ENCODE measurements around the gene ABCB6.

ABCB6 gene

DNA sequence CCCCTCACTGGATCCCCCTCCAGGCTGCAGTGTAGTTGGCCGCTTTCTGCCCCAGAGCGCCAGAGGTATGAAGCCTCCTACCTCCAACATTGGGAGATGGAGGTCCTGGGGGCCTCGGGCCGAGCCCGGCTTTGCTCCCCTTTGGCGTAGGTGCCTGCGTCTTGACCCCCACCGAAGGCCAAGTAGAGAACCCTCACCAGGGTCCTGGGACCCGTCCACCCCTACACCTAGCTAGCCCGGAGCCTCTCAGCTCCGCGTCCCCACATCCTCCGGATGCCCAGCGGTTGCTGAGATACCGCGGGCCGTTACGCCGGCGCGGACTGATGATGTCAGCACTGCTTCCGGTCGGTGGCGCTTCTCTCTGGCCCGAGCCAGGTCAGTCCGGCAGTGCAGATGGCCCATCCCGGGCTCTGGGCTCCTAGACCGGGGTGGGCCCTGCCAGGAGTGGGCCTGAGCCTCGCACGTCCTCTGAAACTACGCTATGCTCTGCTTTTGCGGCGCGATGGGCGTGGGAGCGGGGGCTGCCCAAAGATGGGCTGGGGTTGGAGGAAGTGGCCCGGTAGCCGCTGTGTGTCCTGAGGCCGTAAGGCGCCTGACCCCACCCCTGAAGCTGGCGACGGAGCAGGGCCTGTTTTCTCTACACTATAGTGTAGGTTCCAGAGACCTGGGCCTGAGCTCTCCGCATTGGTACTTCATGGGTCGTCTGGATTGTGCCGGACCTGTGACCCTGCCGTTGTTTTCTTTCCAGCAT, 26.6 kb upstream of the ABCB6 start, which contains the start of the genes GLB1L and STK16:
Gene GLB1L, minus strand, starts transcription at position 297 of the 751 bp plus-strand sequence. CDS start 1,871 bp downstream, outside the sequence.
Gene STK16, plus strand, starts transcription at position 332 of the 751 bp plus-strand sequence. CDS start 521 bp downstream, outside the sequence.
- peak; percentile 54 for DNase-seq

DNA sequence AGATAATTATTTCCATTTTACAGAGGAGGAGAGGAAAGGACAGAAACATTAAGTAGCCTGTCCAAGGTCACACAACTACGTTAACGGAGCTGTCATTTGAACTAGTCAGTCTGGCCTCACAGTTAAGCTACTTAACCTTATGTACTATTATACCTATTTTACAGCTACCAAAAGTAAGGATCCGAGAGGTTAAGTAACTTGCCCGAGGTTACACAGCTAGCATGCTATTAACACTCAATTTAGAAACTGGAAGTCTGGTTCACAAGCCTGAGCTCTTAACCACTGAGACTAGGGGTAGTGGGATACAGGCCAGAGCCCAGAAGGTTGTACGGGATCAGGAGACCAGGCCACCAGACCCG, 26.0 kb upstream of the ABCB6 start:
- DNase-seq, result no peak

DNA sequence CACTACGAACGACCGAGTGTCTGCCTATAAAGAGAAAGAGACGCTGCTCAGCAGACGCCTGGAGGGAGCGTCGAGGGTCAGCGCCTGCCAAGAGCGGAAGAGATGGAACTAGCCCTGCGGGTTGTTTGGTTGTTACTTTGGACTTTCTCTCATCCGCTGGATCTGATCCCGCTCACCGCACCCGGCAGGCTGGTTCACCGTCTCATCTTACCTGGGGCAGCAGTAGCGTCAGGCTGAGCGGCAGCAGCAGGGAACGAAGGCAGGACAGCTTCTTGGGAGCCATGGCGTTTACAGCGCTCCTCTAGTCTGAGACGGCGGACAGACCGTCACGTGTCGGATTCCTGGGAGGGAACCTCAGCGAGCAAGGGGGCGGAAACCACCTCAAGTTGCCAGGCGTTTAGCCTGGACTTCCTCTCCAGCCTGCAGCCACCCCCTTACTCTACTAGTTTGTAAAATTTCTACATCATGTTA, 24.6 kb upstream of the ABCB6 start:
- DNase-seq, result no peak

DNA sequence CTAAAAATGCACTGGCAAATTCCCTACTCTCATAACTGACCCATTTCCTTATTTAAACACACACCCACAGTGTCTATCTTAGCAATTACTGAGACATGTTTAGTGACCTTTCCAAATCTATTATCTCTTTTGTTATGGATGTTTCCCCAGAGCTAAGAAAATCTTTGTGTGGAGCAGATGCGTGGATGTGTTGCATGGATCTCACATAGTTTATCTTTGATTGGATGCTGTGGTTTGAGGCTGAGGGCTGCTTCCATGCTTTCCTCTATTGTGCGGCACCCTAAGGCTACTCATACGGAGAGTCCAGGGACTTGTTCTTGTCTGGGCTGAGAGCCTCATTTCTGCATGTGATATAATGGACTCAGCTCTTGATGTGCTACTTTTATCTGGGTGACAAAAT, 15.6 kb upstream of the ABCB6 start:
- DNase-seq, result no peak

DNA sequence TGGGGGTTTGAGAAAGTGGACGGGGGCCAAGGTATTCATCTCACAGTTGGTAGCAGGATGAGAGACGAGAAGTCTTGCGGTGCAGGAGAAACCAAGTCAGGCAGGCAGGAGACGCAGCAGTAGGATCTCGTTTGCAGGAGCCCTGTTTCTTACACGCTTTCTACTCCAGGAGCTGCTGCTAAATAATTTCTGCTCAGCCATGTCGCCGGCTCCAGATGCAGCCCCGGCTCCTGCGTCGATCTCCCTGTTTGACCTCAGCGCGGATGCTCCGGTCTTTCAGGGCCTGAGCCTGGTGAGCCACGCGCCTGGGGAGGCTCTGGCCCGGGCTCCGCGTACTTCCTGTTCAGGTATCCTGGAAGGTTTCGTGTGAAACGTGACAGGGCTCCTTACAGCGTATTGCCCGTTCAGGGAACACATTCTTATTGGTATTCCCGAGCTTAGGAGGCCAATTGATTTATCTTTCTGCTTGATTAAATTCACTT, 11.3 kb upstream of the ABCB6 start:
- DNase-seq, result no peak

DNA sequence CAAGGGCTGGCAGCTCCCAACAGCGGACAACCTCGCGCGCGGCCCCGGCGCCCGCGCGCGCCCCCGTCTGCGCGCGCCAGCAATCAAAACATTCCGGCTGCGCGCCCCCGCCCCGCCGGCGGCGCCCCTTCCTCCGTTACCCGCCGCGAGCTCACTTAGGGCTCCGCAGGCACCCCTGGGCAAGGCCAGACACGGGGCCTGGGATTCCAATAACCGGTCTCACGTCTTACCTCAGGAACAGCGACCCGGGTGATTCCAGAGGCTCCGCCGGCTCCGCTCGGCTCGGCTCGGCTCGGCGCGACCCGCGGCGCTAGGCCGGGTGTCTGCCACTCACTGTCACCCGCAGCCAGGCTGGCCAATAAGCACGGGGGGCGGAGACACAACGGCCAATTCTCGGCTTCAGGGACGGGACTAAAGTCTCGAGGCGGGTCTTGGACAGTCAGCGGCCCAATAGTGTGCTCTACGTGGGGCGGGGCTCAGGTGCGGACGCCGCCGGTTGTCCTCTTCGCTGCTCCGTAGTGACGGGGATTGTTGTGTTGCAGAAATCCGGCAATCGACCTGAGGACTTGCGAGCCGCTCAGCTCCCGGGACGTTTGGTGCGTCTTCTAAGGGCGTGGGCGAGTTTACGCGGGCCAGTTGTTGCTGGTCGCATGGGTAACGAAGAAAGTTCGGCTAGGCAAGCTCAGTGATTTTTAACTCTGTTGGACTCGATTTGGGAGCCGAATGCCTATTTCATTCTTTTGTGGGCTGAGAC, 10.7 kb upstream of the ABCB6 start, which contains the start of the genes ANKZF1 and ATG9A:
Gene ANKZF1, plus strand, starts transcription at position 502 of the 754 bp plus-strand sequence. CDS start 452 bp downstream, outside the sequence.
Gene ATG9A, minus strand, starts transcription at position 332 of the 754 bp plus-strand sequence. CDS start 1,612 bp downstream, outside the sequence.
- DNase-seq, result peak; percentile 95

DNA sequence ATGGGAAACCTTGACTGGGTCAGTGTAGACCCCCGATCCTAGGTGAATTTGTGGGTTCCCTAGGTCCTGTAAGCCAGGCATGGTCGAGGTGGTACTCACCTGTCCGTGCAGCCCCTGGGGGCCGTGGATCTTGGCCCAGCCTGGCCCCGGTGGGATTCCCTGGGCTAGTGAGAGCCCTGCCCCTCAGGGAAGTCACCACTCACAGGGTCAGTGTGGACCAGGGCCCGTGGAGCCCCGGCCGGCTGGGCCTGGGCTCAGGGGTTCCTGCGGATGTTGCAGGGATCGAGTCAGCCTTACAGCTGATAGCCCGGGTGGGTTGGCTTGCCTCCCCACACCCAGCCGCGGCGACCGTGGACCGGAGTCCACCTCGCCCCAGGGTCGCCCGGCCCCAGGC, 10.2 kb upstream of the ABCB6 start:
- no peak for DNase-seq

DNA sequence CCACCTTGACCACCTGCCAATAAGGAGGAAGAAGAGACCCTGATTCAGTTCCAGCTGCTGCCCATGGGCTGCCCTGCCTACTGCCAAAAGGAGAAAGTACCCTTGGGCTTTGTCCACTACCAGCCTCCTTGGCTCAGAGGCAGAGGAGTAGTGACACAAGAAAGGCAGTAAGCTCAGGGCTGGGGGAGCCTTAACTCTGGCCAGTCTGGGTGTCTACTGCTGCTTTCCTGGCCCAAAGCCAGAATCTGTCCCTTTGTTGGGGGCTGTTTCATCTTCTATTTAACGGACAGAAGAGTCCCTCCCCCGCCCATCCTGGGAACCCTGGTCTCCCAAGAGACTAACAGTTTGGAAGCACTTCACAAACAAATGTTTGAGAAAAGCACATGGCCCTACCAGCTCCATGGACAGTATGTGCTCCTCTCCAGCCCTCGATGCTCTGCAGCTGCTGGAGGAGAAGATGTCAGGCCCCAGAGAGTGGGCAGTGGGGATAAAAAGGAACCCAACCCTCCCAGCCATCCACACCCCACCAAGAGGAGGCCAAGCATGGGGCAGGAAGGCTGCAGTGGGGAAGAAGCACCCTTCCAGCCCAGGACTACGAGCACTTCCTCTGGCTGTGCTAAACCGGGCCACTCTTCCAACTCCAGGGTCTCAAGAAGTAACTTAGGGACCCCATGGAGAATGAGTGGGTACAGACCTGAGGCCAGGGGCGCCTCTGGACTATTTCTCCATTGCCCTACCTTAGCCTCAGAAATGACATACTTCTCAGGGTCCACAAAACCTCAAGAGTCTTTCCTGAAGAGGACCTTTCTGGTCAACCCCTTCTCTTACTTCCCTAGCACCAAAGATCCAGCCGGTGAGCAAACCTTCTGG, 9.5 kb upstream of the ABCB6 start:
- DNase-seq, result no peak

DNA sequence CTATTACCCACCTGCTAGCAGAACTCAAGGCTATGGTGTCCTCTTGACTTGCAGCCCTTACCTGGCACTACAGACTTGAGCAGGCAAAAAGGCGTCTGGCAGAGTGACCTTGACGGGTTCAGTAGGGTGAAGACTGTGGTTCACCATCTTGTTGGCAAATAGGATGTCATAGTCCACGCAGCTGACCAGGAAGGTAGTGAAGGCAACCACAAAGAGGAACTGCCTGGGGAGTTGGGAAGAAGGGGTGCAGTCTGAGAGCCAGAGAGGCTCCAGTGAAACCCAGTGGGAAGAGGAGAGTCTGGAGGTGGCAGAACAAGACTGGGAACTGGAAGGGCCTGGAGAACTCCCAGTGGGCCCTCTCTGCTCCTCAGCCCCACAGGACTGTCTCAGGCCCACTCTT, 6.6 kb upstream of the ABCB6 start:
- DNase-seq, result no peak

DNA sequence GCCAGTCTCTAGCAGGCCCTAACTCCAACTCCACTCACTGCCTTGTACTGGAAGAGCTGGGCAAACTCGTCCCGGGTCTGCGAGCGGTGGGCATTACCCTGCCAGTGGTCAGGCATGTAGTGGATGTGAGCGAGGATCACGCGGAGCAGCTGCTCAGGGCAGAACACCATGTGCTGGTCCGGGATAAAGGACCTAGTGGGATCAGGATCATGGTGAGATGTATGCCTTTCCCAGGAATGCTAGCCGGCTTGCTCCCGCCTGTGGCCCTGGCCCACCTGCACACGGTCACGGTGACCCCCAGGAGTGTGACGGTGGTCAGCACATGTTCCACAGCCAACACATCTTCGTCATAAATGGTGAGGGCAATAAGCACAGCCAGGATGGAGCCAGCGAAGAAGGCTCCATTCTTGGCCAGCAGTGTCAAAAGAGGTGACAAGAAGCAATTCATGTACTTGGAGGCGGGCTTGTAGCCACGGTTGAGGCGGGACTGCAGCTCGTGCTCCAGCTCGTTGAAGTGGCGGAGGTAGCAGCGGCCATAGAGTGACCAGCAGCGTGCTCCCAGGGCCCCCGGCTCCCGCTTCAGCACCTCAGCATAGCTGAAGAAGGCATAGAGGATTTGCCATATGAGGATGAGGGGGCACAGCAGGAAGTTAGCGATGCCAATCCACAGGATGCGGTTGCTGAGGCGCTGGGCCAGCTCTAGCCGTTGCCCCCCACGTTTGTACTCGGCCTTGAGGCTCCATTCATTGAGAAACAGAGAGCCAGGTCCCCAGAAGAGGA, 5.3 kb upstream of the ABCB6 start:
- no peak for DNase-seq

DNA sequence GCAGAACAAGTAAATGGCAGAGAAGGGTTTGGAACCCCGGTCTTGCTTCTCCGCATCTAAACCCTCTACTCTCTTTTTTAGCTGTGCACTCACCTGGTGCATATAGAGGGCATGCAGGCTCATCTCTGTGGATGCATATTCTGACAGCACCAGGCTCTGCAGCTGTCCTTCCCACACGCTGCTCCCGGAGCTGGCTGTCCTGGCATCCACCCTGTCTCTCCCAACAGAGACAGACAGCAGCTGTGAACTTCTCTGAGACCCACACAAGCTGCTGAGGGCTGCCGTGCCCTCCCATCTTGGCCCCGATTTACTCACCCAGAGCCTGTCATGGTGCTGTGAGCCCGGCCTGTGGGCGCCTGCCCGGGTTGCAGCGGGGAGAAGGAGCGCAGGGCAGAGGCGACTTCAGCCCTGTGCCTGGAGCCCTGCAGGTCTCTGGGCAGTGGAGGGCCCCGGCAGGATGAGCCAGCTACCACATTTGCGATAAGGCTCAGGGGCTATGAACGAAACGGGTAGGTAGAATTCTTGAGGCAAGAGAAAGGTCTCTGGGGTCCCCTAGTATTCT, 3.3 kb upstream of the ABCB6 start:
- DNase-seq, result no peak

DNA sequence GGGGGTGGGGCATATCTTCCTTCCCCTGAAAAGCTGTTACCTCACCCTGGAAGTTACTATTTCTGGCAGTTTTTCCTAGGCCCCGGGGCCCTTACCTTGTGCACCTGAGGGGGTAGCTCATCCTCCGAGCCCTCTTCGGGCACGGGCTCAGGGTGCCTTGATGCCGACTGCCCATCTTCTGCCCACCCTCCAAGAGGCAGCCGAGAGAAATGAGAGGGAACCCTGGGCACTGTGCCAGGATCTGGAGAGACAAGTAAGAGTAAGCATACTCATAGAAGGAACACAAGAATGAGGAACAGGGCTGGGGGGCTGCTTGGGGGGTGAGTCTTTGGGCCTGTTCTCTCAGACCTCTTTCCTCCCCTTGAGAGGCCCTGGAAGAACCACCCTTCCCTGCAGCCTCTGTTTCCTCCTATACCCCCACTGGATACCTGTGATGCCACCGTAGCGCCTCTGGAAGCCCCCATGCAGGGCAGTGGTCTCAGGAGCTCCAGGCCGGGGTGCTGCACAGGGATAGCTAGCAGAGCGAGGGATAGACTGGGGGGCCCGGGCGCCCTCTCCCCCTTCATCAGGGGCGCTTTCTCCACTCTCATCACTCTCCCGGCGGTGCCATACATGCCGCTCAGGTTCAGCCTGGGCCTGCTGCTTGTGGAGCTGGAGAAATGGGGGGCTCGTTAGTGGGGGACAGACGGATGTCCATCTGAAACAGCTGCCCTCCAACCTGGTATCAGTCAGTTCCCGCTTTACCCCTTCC, 2.1 kb upstream of the ABCB6 start:
- no peak for DNase-seq

DNA sequence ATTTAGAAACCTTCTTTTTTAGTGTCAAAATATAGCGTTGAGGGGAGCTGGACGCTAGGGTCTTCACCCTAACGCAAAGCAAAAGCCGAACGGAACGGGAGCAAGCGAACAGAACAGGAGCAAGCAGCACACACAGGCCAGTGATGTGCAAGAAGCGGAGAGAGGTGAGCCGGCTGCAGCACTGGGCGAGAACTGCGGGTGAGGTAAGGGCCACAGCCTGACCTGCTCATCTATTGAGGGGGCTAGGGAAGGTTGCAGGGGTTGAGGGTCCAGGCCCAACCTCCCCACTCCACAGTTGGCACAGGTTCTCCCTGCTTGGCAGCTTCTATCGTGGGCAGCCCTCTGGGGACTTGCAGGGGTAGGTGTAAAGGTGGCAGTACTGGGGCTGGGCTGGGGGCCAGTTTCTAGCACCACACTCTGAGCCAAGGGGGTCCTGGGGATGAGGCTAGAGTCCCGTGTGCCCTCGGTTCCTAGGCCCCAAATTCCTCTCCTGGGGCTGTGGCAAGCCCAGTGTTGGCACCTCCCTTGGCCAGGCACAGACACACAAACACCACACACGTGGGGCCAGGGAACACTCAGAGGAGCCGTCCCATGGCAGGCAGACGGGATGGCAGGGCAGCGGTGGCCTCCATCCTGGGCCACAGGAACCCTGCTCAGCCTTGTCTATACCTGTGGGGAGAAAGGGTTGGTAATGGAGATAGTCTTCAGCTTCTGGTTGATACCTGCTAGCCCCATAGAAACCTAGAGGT, 1.2 kb upstream of the ABCB6 start:
- no peak for DNase-seq

DNA sequence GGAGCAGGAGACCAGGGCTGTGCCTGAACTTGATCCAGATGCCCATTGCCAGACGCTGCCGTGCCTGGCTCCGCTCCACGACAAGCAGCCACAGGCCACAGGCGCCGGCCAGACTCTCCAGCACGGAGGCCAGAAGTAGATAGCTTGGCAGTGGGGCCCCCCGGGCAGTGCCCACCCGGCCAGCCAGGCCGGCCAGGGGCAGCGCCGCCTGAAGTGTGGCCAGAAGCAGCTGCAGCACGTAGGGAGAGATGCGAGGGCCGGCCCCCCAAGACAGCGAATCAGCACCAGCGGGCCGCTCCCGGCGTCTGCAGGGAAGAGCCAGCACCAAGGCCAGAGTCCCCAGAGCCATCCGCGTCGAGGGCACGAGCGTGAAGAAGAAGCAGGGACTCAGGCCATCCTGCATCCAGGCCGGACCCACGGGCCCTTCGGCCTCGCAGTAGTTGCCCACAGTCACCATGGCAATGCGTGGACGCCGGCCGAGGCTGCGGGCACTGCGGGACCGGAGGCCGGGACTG, 484 bp downstream of the ABCB6 start:
- peak; percentile 57 for DNase-seq

DNA sequence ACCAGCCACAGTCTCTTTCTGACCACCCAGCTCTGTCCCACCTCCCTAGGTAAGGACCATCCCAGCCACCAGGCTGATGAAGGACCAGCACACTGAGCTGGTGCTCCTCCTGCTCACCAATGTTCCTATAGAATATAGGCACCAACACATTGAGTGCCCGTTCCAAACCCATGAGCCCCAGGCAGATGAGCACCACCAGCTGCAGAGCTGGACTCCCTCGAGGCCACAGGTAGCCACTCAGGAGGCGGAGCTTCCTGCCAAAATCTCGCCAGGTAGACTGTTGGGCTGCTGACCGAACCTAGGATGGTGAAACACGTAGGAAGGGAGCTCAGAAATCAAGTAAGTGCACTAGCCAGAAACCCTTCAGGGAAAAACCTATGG, 2.2 kb downstream of the ABCB6 start:
- DNase-seq, result no peak

DNA sequence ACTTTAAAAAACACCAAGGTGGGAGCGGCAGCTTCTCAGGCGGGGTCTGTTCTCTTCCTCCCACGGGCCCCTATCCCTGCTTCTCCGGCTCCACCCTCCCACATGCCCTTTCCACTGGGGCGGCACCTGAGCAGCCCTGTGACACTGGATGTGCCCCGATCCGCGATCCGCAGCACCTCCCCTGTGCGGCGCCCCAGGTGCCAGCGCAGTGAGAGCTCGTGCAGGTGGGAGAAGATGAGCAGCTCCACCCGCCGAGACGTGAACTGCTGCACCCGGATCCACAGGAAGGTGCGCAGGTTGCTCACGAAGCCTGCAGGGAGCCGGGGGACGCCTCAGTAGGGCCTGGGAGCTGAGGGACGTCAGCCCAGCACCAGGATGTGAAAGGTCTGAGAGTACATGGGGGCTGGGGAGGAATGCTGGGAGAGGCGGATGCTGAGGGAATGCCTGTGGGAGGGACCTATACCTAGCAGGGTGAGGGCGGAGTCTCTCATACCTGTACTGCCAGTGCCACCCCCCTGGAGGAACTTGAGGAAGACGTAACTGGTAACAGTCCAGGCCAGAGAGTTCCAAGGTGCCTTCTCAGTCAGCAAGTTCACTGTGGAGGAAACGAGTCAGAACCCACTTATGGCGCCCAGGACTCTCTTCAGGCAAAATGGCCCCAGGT, 2.8 kb downstream of the ABCB6 start:
- no peak for DNase-seq

DNA sequence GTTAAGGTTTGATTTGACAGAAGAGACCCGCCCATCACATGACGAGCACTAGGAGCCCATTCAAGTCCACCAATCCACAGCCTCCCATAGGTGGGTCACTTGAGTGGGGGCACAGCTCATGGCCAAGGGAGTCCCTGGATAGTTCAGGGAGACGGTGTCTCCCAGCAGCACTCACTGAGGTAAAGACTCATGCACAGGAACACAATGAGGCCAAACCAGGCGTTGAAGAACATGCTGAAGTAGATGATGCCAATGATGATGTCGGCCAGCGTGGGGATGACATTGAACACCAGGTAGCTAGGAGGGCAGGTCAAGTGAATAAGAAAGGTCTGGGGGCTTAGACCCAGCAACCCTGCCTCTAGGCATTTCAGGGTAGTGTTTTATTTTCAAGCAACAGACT, 4.0 kb downstream of the ABCB6 start:
- no peak for DNase-seq

DNA sequence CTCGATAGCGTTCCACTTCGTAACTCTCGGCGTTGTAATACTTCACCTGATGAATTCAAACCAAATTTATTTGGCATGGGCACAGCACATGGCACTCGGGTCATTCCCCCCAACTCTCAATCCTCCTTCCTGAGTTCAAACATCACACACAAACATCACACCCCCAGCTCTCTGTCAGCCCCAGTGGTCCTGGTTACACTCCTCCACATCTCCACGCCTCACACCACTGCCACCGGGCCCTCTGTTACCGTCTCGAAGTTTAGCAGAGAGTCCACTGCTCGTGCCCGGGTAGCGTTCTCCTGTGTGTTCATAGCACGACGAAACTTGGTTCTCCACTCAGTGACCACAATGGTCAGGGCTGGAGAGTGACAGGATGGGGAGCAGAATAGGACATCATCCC, 4.6 kb downstream of the ABCB6 start:
- no peak for DNase-seq

DNA sequence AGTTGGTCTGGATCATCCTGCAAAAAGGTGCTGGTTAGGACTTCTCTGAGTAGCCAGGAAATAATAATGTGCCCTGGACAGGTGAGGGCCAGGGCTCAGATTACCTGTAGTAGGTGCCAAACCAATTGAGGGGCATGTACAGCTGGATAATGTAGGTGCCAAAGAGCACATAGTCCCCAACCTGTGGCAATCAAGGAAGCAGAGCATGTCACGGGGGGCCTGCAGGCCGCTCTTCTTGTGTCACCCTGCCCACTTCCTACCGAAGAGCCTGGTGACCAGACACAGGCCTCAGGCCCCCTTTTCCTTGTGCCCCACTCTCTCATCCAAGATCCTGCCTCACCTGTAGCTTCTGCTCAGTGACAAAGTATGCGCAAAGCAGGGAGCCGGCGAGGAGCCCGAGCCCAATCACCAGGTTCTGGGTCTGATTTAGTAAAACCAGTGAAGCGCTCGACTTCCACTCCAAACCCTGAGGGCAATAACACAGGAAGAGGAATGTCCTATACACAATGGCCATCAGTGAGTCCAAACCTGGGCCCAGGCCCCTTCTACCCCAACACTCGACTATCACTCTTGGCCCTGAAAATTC, 5.2 kb downstream of the ABCB6 start:
- no peak for DNase-seq

All from NCI-H1092 treated with DMSO at 0.1 percent for 48 hours (cell line).